HG02884 (cell line): ENCODE data around the gene ZNF454.

ENCODE experiments used
- ATAC-seq: cut with Tn5 transposase; IDR thresholded peaks from one replicate; pipeline ENCODE4 v1.9.1; 2021; ENCODE audit warnings: mild to moderate bottlenecking, moderate library complexity; ENCODE audit not compliant: unreplicated experiment

Gene ZNF454

GRCh38 chr5:178940569-178941360 lies at the start of gene ZNF454:
Gene ZNF454 (plus strand): TSS chr5:178941198. CDS start chr5:178942792, 1,594 bp downstream.
- ATAC-seq, result no peak

- ATAC-seq, result no peak
These were observed 45.1 kb upstream of the ZNF454 start, which contains the start of gene ZFP2 for GRCh38 chr5:178895615-178896571. Gene ZFP2 (plus strand): TSS chr5:178895913. CDS start chr5:178931314, 35,401 bp downstream.

GRCh38 chr5:178899289-178899688 lies 41.7 kb upstream of the ZNF454 start:
- no peak for ATAC-seq

- no peak for ATAC-seq
These were observed 38.1 kb upstream of the ZNF454 start for GRCh38 chr5:178902849-178903248.

- no peak for ATAC-seq
These were observed 8.9 kb upstream of the ZNF454 start for GRCh38 chr5:178931846-178932760.

GRCh38 chr5:178941361-178941760 lies 363 bp downstream of the ZNF454 start:
- ATAC-seq, result no peak

- no peak for ATAC-seq
These were observed 24.6 kb downstream of the ZNF454 start for GRCh38 chr5:178965465-178966055.

GRCh38 chr5:178981381-178981780 lies 40.4 kb downstream of the ZNF454 start:
- no peak for ATAC-seq

GRCh38 chr5:178982941-178983340 lies 41.9 kb downstream of the ZNF454 start:
- no peak for ATAC-seq

- ATAC-seq, result no peak
These were observed 42.7 kb downstream of the ZNF454 start for GRCh38 chr5:178983728-178984127.

GRCh38 chr5:178984145-178985072 lies 43.4 kb downstream of the ZNF454 start:
- no peak for ATAC-seq

- no peak for ATAC-seq
These were observed 45.4 kb downstream of the ZNF454 start for GRCh38 chr5:178986326-178986960.

- no peak for ATAC-seq
These were observed 47.6 kb downstream of the ZNF454 start for GRCh38 chr5:178988436-178989220.

- ATAC-seq, result no peak
These were observed 48.3 kb downstream of the ZNF454 start for GRCh38 chr5:178989311-178989710.

- ATAC-seq, result no peak
These were observed 49.5 kb downstream of the ZNF454 start for GRCh38 chr5:178990491-178990890.

GRCh38 chr5:178991190-178992145 lies 50.5 kb downstream of the ZNF454 start:
- no peak for ATAC-seq
